SJCRH30 (cell line): ENCODE measurements around the gene SPEM1. TPM values are rescaled to one million over a fixed set of nuclear protein-coding genes. Genes with fewer than 3 reads are reported as not detected.

Source experiments
- DNase-seq, 2 experiments: peaks; one replicate each; pipeline ENCODE4 v3.0.0-alpha.2; 2015 to 2020
- H3K27ac ChIP-seq: fragments of 250-450 bp; sonication (Bioruptor Pico); 2 replicates; pipeline ENCODE4 v1.5.1; 2020; ENCODE audit warnings: mild to moderate bottlenecking, moderate library complexity
- H3K27me3 ChIP-seq: fragments of 250-450 bp; sonication (Bioruptor Pico); 2 replicates; pipeline ENCODE4 v1.5.1; 2020; ENCODE audit warnings: mild to moderate bottlenecking, moderate library complexity
- H3K36me3 ChIP-seq: fragments of 250-450 bp; sonication (Bioruptor Pico); 2 replicates; pipeline ENCODE4 v1.5.1; 2020; ENCODE audit warnings: mild to moderate bottlenecking, moderate library complexity
- H3K4me1 ChIP-seq: fragments of 250-450 bp; sonication (Bioruptor Pico); 2 replicates; pipeline ENCODE4 v1.5.1; 2020; ENCODE audit warnings: mild to moderate bottlenecking, moderate library complexity
- H3K4me3 ChIP-seq: fragments of 250-450 bp; sonication (Bioruptor Pico); 2 replicates; pipeline ENCODE4 v1.5.1; 2020; ENCODE audit warnings: mild to moderate bottlenecking, moderate library complexity
- H3K9me3 ChIP-seq: fragments of 250-450 bp; sonication (Bioruptor Pico); replicated peaks from 2 replicates; pipeline ENCODE4 v1.5.1; 2020; ENCODE audit warnings: mild to moderate bottlenecking, moderate library complexity
- total RNA-seq: library from RNA; depleted of rRNA; stranded (reverse); fragments of >200 nt; shearing (Covaris generic); gene quantifications from 2 replicates; pipeline ENCODE4 v1.2.3, GENCODE V29; 2014

The SPEM1 gene
- total RNA-seq, 1 experiment from 2014 or later = not detected

DNA sequence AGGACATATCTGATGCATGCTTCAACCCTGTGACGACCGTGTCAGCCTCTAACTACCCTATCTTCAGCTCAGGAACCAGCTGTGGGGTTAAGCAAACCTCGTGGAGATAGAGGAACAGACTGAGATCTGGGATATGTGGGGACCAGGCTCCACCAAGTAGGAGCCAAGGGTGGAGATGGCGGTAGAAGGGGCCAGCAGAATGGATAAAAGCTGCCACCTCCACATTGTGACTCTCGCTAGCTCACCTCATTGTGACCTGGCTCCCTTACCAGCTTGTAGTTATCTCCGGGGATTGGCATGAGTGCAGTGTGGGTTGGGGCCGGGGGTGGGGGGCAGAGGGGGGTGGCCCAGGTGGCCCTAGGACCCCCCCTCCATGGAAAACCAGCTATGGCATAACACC lies 5.2 kb downstream of the SPEM1 start, which contains the start of gene SPEM2:
SPEM2 (plus strand) TSS at position 301 of the 400 bp plus-strand sequence; CDS start at position 374, 73 bp downstream.
- H3K36me3 ChIP-seq = no peaks in the 10 kb centered on the region
- no peak within 1 kb of the TSS for H3K27ac ChIP-seq
- H3K4me3 ChIP-seq = no peak within 1 kb of the TSS
- H3K27me3 ChIP-seq = no peaks in the 10 kb centered on the region
- DNase-seq = no peak
- H3K9me3 ChIP-seq = no peaks in the 10 kb centered on the region
- H3K4me1 ChIP-seq = no peaks in the 10 kb centered on the region

DNA sequence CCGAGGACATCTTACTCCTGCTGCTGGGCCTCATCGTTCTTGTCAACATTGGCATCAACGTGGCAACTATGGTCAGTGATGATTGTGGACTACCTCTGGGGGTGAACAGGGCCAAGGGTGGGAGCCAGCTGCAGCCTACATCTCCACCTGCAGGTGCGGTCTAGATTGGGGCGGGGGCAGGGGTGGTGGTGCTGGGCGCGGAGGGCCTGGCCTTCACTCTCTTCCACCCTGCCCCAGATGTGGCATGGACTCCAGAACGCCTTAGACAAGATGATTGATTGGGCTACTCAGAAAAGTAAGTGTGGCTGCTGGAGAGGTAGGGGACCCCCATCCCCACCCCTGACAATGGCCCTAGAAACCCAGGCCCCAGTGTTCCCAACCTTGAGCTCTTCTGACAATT lies 5.6 kb downstream of the SPEM1 start:
- Histone ChIP-seq H3K4me3 (no peak overlapping the region), H3K9me3 (no peaks in the 10 kb centered on the region), H3K27ac (no peak overlapping the region), H3K27me3 (no peaks in the 10 kb centered on the region), H3K36me3 (no peaks in the 10 kb centered on the region), H3K4me1 (no peaks in the 10 kb centered on the region)
- no peak for DNase-seq

DNA sequence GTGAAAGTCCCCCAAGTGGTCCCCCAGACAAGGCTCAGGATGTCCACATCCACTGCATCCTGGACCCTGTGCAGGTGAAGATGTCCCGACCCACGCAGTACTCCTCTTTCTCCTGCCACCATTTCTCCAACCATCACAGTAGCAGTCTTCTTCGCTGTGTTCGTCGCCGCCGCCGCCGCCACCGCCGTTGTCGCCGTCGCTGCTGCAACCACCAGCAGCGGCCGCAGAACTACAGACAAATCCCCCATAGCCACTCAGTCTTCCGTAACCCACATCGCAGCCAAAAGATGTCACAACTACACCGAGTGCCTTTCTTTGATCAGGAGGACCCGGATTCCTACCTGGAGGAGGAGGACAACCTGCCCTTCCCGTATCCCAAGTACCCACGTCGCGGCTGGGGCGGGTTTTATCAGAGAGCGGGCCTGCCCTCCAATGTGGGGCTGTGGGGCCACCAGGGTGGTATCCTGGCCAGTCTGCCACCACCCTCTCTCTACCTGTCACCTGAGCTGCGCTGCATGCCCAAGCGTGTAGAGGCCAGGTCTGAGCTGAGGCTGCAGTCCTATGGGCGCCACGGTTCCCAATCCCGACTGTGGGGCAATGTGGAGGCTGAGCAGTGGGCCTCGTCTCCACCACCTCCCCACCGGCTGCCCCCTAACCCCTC lies 6.2 kb downstream of the SPEM1 start:
- Histone ChIP-seq H3K27me3 (no peaks in the 10 kb centered on the region), H3K27ac (no peak overlapping the region), H3K36me3 (no peaks in the 10 kb centered on the region), H3K4me1 (no peaks in the 10 kb centered on the region), H3K4me3 (no peak overlapping the region), H3K9me3 (no peaks in the 10 kb centered on the region)
- no peak for DNase-seq

DNA sequence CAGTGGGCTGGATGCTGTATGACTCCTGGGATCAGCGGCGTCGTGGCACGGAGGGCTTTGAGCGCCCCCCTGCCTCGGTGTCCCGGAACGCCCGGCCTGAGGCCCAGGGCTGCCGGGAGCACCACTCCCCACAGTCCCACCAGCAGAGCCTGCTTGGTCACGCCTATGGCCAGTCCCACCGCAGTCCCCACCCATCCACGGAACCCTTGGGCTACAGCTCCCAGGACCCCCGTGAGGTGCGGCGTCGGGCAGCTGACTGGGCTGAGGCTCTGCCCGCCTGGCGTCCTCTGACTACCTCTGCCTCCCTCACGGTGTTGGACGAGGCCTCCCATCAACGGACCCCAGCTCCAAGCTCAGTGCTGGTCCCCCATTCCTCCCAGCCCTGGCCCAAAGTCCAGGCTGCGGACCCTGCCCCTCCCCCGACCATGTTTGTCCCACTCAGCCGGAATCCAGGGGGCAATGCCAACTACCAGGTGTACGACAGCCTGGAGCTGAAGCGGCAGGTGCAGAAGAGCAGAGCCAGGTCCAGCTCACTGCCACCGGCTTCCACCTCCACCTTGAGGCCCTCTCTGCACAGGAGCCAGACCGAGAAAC lies 6.9 kb downstream of the SPEM1 start:
- H3K9me3 ChIP-seq = no peaks in the 10 kb centered on the region
- no peaks in the 10 kb centered on the region for H3K27me3 ChIP-seq
- H3K36me3 ChIP-seq = no peaks in the 10 kb centered on the region
- no peak overlapping the region for H3K27ac ChIP-seq
- no peak for DNase-seq
- H3K4me3 ChIP-seq = no peak overlapping the region
- H3K4me1 ChIP-seq = no peaks in the 10 kb centered on the region

DNA sequence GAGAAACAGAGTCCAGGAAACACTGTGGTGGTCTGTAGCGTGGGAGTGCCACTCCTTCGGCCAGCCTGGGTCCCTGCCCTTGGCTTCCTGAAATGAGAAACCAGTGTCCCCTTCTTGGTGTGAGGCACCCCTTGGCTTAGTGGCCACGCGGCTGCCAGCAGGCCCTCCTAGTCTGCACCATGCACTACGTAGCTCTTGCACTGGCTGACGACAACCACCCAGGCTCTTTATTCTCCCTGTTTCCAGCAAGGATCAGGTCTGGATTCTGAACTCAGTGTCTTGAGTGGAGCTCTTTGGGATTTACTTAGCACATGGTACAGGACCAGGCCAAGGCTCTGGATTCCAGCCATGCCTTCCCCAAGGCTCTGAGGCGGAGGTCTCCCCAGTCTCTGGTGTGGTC lies 7.4 kb downstream of the SPEM1 start:
- no peaks in the 10 kb centered on the region for H3K9me3 ChIP-seq
- H3K27me3 ChIP-seq = no peaks in the 10 kb centered on the region
- H3K4me1 ChIP-seq = no peaks in the 10 kb centered on the region
- no peaks in the 10 kb centered on the region for H3K36me3 ChIP-seq
- no peak for DNase-seq
- no peak overlapping the region for H3K27ac ChIP-seq
- no peak overlapping the region for H3K4me3 ChIP-seq

DNA sequence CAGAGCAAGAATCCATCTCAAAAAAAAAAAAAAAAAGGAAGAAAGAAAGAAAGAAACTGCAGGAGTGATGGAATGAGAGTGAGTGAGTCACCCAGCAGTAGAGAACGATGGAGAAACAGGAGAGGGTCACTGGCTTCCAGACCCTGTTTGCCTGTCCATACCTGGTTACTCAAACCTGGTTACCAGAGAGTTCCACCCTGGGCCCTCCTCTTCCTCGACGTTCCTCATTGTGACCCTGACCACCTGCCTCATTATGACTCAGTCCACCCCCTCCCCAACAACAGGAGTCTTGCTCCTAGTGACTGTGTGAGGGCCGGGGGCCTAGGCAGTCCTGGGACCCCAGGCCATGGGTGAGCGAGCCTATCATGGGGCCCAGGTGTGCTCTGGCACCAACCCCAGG lies 8.4 kb downstream of the SPEM1 start, which contains the start of gene SPEM3:
SPEM3 (plus strand) TSS at position 301 of the 400 bp plus-strand sequence; CDS start at position 347, 46 bp downstream.
- Histone ChIP-seq H3K9me3 (no peaks in the 10 kb centered on the region), H3K4me1 (no peaks in the 10 kb centered on the region), H3K36me3 (no peaks in the 10 kb centered on the region), H3K27ac (no peak within 1 kb of the TSS), H3K4me3 (no peak within 1 kb of the TSS), H3K27me3 (no peaks in the 10 kb centered on the region)
- DNase-seq = no peak

DNA sequence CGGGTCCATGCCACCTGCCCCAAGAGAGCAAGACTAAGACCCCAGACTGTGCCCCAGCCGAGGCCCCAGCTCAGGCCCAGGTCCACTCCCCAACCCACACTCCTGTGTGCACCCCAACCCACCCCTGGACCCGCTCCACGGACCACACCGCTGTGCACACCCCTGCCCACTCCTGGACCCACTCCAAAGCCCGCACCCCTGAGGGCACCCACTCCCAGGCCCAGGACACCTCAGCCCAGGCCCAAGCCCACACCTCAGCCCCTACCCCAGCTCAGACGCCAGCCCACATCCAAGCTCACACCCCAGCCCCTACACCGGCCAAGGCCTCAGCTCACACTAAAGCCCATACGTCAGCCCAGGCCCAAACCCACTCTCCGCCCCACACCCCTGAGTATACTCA lies 9.6 kb downstream of the SPEM1 start:
- no peaks in the 10 kb centered on the region for H3K9me3 ChIP-seq
- H3K36me3 ChIP-seq = no peaks in the 10 kb centered on the region
- no peak overlapping the region for H3K4me3 ChIP-seq
- no peaks in the 10 kb centered on the region for H3K4me1 ChIP-seq
- no peak for DNase-seq
- no peak overlapping the region for H3K27ac ChIP-seq
- no peaks in the 10 kb centered on the region for H3K27me3 ChIP-seq

DNA sequence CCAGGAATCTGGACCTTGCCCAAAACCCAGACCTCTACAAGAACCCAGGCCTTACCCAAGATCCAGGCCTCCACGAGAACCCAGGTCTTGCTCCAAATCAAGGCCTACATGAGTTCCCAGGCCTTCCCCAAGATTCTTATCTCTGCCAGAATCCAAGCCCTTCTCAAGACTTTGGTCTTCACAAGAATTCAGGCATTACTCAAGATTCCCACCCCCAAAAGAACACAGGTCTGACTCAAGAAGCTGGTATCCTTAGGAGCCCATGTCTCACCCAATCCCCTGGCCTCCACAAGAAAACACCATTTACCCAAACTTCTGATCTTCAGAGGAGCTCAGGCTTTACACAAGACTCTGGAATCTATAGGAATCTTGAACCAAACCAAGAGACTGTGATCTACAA lies 11.1 kb downstream of the SPEM1 start:
- H3K4me3 ChIP-seq = no peak overlapping the region
- no peaks in the 10 kb centered on the region for H3K4me1 ChIP-seq
- H3K36me3 ChIP-seq = no peaks in the 10 kb centered on the region
- H3K27ac ChIP-seq = no peak overlapping the region
- H3K9me3 ChIP-seq = no peaks in the 10 kb centered on the region
- DNase-seq = no peak
- no peaks in the 10 kb centered on the region for H3K27me3 ChIP-seq

DNA sequence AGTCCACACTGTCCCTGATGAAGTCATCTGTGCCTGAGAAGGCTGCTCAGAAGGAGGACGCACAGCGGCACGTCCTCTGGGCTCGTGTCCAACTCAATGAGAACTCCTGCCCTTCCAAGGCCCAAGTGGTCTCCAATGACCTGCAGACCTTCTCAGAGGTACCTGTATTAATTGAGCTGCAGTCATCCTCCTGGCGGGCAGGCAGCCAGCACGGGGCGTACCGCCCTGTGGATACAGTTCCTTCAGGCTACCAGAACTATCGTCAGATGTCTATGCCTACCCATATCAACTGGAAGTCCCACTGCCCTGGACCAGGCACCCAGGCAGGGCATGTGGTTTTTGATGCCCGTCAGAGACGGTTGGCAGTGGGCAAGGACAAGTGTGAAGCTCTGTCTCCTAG lies 12.2 kb downstream of the SPEM1 start:
- Histone ChIP-seq H3K27ac (no peak overlapping the region), H3K4me1 (no peaks in the 10 kb centered on the region), H3K36me3 (no peaks in the 10 kb centered on the region), H3K4me3 (no peak overlapping the region), H3K9me3 (no peaks in the 10 kb centered on the region), H3K27me3 (no peaks in the 10 kb centered on the region)
- DNase-seq = no peak

DNA sequence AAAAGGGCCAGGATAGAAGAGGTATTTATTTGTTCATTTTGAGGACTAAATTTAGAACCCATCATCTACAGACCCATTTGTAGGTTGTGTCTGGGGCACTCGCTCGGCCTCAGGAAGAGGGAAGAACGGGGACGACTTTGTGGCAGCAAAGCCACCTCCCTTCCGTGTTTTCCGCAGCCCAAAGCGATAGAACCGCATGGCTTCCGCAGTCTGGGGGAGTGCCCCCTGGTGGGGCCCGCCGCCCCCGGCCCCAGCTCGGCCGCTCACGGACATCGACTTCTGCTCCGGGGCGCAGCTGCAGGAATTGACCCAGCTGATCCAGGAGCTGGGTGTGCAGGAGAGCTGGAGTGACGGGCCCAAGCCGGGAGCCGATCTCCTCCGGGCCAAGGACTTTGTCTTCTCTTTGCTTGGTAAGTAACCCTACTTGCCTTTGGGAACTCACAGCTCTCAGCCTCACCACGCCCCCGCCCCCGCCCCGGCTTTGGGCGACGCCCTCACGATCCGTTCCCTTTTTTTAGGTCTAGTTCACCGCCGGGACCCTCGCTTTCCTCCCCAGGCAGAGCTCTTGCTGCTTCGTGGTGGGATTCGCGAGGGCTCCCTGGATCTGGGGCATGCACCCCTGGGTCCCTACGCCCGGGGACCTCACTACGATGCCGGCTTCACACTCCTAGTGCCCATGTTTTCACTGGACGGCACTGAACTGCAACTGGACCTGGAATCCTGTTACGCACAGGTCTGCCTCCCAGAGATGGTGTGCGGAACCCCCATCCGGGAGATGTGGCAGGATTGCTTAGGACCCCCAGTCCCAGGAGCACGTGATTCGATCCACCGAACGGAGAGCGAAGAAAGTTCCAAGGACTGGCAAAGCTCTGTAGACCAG lies 15.8 kb downstream of the SPEM1 start:
- Histone ChIP-seq H3K36me3 (no peaks in the 10 kb centered on the region), H3K4me3 (no peak overlapping the region), H3K4me1 (no peaks in the 10 kb centered on the region), H3K27ac (no peak overlapping the region), H3K9me3 (no peaks in the 10 kb centered on the region), H3K27me3 (no peaks in the 10 kb centered on the region)
- DNase-seq = no peak

DNA sequence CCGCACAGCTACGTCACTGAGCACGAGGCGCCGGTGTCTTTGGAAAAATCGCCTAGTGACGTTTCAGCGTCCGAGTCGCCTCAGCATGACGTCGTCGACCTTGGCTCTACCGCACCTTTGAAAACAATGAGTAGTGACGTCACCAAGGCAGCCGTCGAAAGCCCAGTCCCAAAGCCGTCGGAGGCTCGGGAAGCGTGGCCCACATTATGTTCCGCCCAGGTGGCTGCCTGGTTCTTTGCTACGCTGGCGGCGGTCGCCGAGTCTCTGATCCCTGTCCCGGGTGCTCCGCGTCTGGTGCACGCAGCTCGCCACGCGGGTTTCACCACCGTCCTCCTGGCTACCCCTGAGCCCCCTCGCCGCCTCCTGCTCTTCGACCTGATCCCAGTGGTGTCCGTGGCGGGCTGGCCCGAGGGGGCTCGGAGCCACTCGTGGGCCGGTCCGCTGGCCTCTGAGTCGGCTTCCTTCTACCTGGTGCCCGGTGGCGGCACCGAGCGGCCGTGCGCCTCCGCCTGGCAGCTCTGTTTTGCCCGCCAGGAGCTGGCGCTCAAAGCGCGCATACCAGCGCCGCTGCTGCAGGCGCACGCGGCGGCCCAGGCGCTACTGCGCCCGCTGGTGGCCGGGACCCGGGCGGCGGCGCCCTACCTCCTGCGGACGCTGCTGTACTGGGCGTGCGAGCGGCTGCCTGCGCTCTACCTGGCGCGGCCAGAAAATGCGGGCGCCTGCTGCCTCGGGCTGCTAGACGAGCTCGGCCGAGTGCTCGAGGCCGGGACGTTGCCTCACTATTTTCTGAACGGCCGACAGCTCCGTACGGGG lies 16.6 kb downstream of the SPEM1 start:
- Histone ChIP-seq H3K36me3 (no peaks in the 10 kb centered on the region), H3K4me1 (peaks cover 3% of the 10 kb centered on the region; the same call in 1 of the 2 replicates), H3K9me3 (no peaks in the 10 kb centered on the region), H3K27me3 (no peaks in the 10 kb centered on the region), H3K27ac (no peak overlapping the region), H3K4me3 (no peak overlapping the region)
- DNase-seq = peak; percentile 17 to 36

DNA sequence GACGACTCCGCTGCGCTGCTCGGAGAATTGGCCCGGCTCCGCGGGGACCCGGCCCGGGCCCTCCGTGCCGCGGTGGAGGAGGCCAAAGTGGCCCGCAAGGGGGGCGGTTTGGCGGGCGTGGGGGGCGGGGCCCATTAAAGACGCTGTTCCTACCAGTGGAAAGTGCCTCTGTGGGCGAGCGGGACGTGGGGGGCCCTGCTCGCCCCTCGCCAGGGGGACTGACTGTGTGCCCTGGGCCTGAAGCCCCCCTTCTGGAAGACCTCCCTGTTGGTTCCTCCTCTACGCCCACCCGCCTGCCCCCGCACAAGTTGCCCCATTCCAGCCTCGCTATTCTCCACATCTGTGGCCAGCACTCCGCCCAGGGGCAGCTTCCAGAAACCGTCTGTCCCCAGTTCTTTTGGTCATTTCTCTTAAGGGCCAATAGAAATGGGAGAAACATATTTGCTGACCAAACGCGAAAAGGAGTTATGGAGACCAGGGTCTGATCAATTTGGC lies 17.3 kb downstream of the SPEM1 start:
- Histone ChIP-seq H3K27me3 (no peaks in the 10 kb centered on the region), H3K4me1 (peaks cover 3% of the 10 kb centered on the region; the same call in 1 of the 2 replicates), H3K9me3 (no peaks in the 10 kb centered on the region), H3K36me3 (no peaks in the 10 kb centered on the region), H3K4me3 (no peak overlapping the region), H3K27ac (no peak overlapping the region)
- DNase-seq = no peak

DNA sequence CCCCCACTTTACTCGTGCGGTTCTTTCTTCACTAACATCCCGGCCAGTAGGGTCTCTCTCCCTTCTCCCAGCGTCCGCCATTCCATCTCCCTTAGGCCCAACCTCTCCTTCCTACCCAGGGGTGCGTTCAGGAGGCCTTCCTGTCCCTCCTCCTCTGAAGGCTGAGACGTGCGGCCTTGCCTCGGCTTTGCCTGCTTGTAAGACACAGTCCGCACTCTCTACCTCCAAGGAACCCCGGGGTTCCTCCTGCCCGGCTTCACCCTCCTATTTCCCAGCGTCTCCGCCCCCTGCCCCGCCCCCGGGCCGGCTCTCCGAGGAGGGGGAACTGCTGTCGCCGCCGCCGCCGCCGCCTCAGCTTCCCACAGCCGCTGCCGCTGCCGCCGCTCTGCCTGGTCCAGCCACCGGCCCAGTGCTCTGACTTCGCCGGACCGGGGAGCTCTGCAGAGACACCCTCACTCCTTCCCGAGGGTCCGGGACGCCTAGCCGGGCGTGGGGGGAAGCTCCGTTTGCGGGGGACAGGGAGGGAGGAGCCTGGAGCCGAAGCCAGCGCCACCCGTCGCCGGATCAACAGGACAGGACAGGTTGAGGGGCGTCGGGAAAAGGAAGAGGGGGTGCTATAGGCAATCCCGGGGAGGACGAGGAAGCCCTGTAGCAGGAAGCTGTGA lies 18.0 kb downstream of the SPEM1 start:
- Histone ChIP-seq H3K4me3 (no peak overlapping the region), H3K4me1 (peaks cover 3% of the 10 kb centered on the region; the same call in 1 of the 2 replicates), H3K36me3 (no peaks in the 10 kb centered on the region), H3K27me3 (no peaks in the 10 kb centered on the region), H3K9me3 (no peaks in the 10 kb centered on the region), H3K27ac (no peak overlapping the region)
- DNase-seq = no peak
